ENCODE measurements around the gene PC.
"Not testable (repeated sequence)": the region's sequence is repeated elsewhere in the genome, so short reads cannot be mapped to it uniquely, and the experiment has no call there.

Gene PC

DNA sequence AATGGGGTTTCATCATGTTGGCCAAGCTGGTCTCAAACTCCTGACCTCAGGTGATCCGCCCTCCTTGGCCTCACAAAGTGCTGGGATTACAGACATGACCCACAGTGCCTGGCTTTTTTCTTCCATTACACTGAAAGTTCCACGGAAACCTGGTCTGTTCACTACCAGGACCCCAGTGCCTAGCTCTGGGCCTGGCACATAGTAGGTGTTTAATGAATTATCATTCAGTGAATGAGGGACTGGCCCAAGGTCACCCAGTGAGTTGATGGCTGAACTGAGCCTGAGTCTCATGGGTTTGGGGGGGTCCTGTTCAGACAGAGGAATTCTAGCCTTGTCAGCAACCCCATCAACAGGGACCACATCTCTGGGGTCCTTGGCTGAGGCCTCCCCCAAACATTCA, 20.0 kb upstream of the PC start:
- DNase-seq, result no peak

DNA sequence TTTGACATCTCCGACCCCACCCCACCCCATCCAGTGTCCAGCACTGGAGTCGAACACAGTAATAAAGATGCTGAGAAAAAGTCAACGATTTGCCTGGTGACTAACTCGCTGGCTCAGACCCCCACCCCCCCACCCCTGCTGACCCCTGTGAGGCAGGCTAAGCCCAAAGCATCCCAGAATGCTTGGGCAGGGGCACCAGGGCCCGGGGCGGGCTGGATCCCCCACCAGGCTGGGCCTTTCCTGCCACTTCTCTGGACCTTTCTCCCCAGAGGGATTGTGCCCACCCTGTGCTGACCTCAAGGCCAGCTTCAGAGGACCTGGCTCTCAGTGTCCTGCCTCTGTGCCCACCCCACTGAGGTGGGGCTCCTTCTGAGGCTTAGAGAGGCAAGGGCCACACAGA, 18.7 kb upstream of the PC start:
- no peak for DNase-seq

DNA sequence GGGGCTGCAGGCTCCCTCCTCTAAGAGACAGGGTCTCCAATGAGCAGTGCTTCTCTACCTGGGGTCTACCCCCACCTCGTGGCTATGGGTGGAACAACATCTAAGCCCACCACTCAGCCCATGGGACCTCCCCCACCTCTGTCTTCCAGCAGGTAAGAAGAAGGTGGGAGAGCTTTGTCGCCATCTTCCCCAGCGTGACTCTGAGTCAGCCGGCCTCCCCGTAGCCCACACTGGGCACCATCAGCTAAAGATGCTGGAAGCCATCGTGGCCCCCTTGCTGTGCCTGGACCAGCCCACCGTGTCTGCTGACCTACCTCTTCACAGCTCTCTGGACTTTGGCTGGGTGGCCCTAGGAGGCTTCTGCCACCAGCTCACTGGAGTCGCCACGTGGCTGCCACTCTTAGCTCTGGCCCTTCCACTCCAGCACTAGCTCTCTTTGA, 17.9 kb upstream of the PC start:
- peak; percentile 15 for DNase-seq

DNA sequence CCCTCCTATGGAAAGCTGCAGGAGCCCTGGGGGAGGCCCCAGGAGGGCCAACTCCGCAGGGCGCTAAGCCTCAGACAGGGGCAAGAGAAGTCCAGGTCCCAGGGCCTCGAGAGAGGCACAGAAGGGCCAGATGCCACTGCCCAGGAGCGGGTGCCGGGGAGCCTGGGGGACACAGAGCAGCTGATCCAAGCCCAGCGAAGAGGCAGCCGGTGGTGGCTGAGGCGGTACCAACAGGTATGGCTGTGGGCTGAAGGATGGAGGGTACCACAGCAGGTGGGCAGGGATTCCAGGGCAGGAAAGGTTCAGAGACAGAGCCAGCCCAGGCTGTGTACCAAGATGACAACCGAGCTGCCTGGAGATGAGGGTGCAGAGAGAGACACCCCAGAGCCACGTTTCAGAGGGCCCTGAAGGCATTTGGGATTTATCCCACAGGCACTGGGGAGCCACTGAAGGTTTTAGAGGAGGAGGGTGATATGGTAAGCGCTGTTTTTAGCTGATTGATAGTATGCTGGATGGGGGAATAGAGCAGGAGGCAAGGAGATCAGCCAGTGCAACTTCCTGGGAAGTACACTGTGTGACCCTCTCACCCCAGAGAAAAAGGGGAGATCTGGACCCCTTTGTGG, 17.3 kb upstream of the PC start:
- DNase-seq, result no peak

DNA sequence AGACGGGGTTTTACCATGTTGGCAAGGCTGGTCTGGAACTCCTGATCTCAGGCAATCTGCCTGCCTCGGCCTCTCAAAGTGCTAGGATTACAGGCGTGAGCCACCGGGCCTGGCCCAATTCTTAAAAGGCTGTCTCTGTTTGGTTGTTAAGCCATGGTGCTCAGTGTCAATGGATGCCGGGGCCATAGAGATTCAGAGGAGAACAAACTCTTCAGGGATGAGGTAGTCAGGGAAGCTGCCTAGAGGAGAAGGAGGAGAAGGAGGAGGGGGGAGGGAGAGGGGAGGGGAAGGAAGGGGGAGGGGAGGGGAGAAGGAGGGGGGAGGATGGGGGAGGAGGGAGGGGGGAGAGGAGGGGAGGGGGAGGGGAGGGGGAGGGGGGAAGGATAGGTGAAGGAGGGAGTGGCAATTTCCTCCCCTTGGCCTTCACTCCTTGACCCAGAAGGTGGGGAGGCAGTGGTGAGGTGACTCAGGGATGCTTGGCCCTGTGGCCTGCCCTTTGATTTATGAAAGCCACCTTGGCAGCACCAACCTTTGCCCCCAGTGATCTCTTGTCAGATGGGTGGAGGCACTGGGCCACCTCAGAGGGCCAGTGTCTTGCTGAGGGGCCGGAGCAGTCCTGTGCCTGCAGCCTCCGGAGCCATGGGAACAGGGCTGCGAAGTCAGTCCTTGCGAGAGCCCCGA, 16.7 kb upstream of the PC start, which contains the start of gene C11orf86:
C11orf86 (plus strand) TSS at position 581 of the 681 bp plus-strand sequence; CDS start at position 640, 59 bp downstream.
- no peak for DNase-seq

GRCh38 chr11:66973956-66974580, 15.9 kb upstream of the PC start:
- DNase-seq, result no peak

DNA sequence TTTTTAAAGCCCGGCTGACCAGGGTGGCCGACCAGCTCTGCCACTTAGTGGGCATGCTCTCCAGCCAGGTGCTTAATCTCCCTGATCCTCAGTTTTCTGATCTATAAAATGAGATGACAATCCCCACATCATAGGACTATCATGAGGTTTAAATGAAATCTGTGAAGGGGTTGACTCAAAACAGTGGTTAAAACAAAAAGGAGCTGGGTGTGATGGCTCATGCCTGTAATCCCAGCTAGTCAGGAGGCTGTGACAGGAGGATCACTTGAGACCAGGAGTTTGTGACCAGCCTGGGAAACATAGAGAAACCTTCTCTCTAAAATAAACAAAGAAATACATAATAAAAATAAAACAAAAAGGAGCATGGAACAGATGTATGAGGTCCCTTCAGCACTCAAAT, 13.3 kb upstream of the PC start:
- no peak for DNase-seq

DNA sequence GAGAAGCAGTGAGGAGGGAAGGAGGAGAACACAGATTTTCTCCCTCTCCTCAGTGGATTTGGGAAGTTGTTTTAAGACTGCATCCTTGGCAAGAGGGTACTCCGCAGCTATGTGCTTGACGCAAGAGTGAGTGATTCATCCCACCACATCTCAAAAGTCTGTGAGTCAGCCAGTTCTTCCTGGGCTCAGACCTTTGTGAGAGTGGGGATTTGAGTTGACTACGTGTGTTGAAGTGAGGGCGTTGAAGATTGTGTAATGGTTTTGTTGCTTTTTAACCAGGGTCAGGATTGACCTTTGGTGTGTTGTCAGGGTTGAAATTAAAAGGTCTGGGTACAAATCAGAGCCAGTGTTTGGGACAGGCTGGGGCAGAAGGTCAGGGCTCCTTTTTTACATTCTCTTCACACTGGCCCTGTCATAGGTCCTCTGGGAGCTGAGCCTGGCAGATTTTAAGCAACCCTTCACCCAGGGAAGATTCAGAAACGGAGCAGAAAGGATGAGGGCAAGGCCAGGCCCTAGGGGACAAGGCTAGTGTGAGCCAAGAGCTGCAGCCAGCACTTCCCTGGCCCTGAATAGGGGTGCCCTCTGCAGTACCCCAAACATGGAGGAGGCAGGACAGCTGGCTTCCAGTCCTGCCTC, 12.7 kb upstream of the PC start:
- no peak for DNase-seq

GRCh38 chr11:66970371-66970806, 12.2 kb upstream of the PC start:
- DNase-seq, result no peak

DNA sequence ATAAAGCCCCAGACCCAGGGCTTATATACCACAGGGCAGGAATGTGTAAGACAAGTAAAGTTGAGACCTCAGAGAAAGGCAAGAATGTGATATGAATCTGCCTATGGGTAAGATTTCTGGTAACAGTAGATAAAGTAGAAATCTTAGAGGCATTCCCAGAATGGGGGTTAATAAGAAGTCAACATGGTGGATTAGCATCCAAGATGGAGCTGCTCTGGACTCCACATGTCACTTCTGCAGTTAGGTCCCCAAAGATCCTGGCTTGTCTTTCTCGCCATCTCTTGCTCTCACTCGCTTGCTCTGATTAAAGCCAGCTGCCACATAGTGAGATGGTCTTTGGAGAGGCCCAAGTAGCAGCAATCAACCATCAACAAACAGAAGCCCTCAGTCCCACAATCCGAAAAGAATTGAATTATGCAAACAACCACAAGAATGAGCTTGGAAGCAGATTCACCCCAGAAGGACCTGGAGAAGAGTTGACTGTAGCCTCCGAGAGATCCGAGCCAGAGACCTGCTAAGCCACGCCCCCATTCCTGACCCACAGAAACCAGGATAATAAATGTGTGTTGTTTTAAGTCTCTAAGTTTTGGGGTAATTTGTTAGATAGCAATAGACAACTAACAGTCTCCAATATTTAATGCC, 11.5 kb upstream of the PC start:
- DNase-seq, result no peak

DNA sequence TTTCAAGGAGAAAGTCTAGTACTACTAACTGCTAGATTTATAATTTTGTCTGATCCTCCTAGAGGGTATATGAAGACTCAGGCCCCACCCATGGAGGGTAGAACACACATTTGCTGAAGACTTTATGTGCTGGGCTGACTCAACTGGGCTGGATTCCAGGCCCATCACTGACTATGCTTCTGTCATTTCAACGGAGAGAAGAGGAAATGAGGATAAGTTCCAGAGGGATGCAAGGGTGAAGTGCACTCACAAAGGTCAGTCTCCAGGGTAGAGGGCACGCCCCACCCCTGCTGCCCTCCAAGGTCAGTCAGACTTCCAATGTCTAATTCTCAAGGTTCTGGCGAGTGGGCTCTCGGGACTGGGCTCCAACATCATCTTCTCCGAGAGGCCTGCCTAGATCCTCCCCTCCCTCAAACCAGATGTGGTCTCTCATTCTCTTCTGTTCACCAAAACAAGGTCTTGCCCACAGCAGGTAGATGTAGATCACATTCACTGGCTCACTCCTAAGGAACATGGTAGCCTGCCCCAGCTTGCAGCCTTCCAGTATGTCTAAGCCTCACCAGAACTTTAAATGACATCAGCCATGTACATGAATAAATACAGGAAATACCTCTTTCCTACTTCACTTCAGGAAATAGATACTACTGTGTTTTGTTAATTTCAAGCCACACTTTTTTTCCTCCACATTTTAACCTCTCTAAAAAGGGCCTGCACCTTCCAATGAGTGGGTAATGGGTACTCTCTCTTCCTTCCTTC, 9.7 kb upstream of the PC start:
- no peak for DNase-seq

DNA sequence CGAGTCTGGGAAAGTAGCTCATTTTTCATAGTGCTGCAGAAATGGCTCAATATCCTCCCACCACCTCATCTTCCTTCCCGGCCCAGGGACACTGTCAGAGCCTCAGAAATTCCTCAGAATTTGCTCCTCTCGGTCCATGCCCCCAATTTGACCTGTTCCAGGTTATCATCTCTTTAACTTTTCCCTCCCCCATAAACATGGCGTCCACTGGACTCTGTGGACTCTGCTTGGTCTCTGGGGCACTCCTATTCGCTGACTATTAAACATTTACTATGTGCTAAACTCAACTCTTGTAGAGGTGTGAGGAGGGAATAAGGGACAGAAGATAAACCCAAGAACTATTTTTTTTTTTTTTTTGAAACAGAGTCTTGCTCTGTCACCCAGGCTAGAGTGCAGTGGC, 8.2 kb upstream of the PC start:
- no peak for DNase-seq

- DNase-seq, result no peak
Measured at GRCh38 chr11:66964495-66964894, 6.3 kb upstream of the PC start.

- no peak for DNase-seq
Measured at GRCh38 chr11:66962801-66963200, 4.6 kb upstream of the PC start.

DNA sequence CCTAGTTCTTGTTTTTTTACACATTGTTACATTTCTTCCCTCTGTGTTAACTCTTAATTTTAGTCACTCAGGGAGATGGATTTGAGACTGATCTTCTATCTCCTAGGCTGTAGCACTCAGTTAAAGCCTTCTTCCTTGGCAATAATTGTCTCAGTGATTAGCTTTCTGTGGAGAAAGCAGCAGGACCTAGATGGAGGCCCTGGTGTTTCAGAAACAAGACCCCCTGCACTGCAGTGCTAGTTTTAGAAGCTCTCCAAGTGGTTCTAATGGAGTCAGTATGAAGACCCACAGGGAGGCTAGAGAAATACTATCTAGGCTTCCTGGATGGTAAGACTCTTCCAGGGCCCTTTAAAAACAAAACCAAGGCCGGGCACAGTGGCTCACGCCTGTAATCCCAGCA, 4.1 kb upstream of the PC start:
- DNase-seq, result no peak

GRCh38 chr11:66961691-66962213, 3.6 kb upstream of the PC start:
- DNase-seq, result not testable (repeated sequence)

DNA sequence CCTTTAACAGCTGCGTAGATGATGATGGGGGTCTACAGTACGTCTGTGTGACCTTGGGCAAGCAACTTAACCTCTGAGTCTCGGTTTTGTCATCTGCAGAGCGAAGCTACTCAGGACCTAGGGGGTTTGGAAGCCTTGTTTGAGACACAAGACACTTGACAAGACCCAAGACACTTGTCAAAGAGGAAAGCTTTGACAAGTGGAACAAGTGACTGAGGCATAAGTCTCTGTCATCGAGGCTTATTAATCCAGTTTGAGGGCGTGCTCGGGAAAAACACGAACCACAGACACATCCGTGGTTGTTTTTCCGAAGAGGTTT, 732 bp upstream of the PC start:
- DNase-seq, result no peak

DNA sequence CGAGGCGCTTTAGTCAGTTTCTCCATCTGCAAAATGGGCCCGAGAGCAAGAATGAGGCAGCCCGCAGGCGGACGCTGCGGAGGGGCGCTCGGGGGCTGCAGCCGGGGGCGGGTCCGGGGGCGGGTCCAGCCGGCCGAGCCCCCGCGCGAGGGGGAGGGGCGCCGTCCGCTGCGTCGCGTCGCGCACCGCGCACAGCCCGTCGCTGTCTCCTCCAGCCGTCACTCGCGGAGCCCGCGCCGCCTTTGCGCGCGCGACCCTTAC, 282 bp downstream of the PC start:
- no peak for DNase-seq

GRCh38 chr11:66956689-66957290, 1.4 kb downstream of the PC start:
- DNase-seq, result no peak

GRCh38 chr11:66953081-66953833, 4.9 kb downstream of the PC start:
- DNase-seq, result no peak

- DNase-seq, result no peak
Measured at GRCh38 chr11:66951927-66952337, 6.3 kb downstream of the PC start.

DNA sequence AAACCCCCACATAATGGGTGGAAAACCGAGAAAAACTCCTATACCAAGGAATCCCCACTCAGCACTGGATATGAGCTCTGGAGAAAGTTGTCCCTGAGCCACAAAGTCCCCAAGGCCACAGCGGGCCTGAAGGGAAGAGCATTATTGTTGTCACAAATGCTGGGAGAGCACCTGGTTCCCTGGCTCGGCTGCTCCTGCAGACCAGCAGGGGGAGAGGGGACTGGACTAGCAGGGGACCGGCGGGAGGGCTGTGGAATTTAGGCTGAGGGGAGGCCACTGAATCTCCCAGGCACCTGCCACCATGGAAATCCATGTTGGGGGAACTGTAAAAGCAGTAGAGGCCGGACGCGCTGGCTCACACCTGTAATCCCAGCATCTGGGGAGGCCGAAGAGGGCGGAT, 7.0 kb downstream of the PC start:
- DNase-seq, result no peak

All from CD4-positive, alpha-beta T cell treated with Interleukin-6 for 4 hours (primary cell).